HG03280 (cell line): ENCODE results near the gene ZKSCAN1.
"Not testable (repeated sequence)": the region's sequence is repeated elsewhere in the genome, so short reads cannot be mapped to it uniquely, and the experiment has no call there.

ENCODE experiments used
- ATAC-seq: cut with Tn5 transposase; IDR thresholded peaks from one replicate; pipeline ENCODE4 v1.9.1; 2021; ENCODE audit warnings: mild to moderate bottlenecking, moderate library complexity; ENCODE audit not compliant: unreplicated experiment

ZKSCAN1 gene

GRCh38 chr7:100000239-100000638 lies 15.2 kb upstream of the ZKSCAN1 start:
- ATAC-seq = no peak

GRCh38 chr7:100003711-100004661 lies 11.4 kb upstream of the ZKSCAN1 start:
- ATAC-seq = no peak

- ATAC-seq = no peak
Observed at GRCh38 chr7:100007887-100008286, 7.5 kb upstream of the ZKSCAN1 start.

GRCh38 chr7:100008525-100008924 lies 6.9 kb upstream of the ZKSCAN1 start:
- ATAC-seq = no peak

- ATAC-seq = not testable (repeated sequence)
Observed at GRCh38 chr7:100009952-100010351, 5.4 kb upstream of the ZKSCAN1 start.

- no peak for ATAC-seq
Observed at GRCh38 chr7:100010901-100011300, 4.5 kb upstream of the ZKSCAN1 start.

- no peak for ATAC-seq
Observed at GRCh38 chr7:100011516-100011915, 3.9 kb upstream of the ZKSCAN1 start.

GRCh38 chr7:100012385-100013327 lies 2.7 kb upstream of the ZKSCAN1 start:
- ATAC-seq = not testable (repeated sequence)

- ATAC-seq = no peak
Observed at GRCh38 chr7:100013328-100013676, 2.1 kb upstream of the ZKSCAN1 start.

GRCh38 chr7:100016215-100016901 lies 962 bp downstream of the ZKSCAN1 start:
- ATAC-seq = no peak

GRCh38 chr7:100017300-100017699 lies 1.9 kb downstream of the ZKSCAN1 start:
- no peak for ATAC-seq

- no peak for ATAC-seq
Observed at GRCh38 chr7:100017875-100018274, 2.5 kb downstream of the ZKSCAN1 start.

- no peak for ATAC-seq
Observed at GRCh38 chr7:100019908-100020307, 4.5 kb downstream of the ZKSCAN1 start.

- no peak for ATAC-seq
Observed at GRCh38 chr7:100021297-100021696, 5.9 kb downstream of the ZKSCAN1 start.

GRCh38 chr7:100022621-100023020 lies 7.2 kb downstream of the ZKSCAN1 start:
- ATAC-seq = no peak

GRCh38 chr7:100023526-100023925 lies 8.1 kb downstream of the ZKSCAN1 start:
- no peak for ATAC-seq

GRCh38 chr7:100024020-100024619 lies 8.7 kb downstream of the ZKSCAN1 start:
- ATAC-seq = no peak

- ATAC-seq = no peak
Observed at GRCh38 chr7:100027197-100027596, 11.8 kb downstream of the ZKSCAN1 start.

GRCh38 chr7:100029596-100029995 lies 14.2 kb downstream of the ZKSCAN1 start:
- ATAC-seq = no peak

GRCh38 chr7:100033526-100033925 lies 18.1 kb downstream of the ZKSCAN1 start:
- ATAC-seq = no peak
